GM21786 (cell line): Measurements from ENCODE around the gene TMEM266.

Experiments
- ATAC-seq: cut with Tn5 transposase; IDR thresholded peaks from one replicate; pipeline ENCODE4 v1.9.1; 2021; ENCODE audit not compliant: unreplicated experiment

TMEM266 gene

GRCh38 chr15:76199106-76200082 lies 139.6 kb downstream of the TMEM266 start:
- no peak for ATAC-seq

GRCh38 chr15:76200083-76200465 lies 140.3 kb downstream of the TMEM266 start:
- ATAC-seq: no peak

GRCh38 chr15:76200641-76201105 lies 140.9 kb downstream of the TMEM266 start:
- ATAC-seq: no peak

- ATAC-seq: no peak
Measured at GRCh38 chr15:76201536-76202255, 141.9 kb downstream of the TMEM266 start.

GRCh38 chr15:76203346-76204108 lies 143.7 kb downstream of the TMEM266 start:
- no peak for ATAC-seq

GRCh38 chr15:76204109-76204845 lies 144.5 kb downstream of the TMEM266 start:
- ATAC-seq: no peak

- no peak for ATAC-seq
Measured at GRCh38 chr15:76204916-76205460, 145.2 kb downstream of the TMEM266 start.

GRCh38 chr15:76206325-76206976 lies 146.7 kb downstream of the TMEM266 start:
- ATAC-seq: no peak

- ATAC-seq: no peak
Measured at GRCh38 chr15:76208084-76208785, 148.4 kb downstream of the TMEM266 start.

- no peak for ATAC-seq
Measured at GRCh38 chr15:76208786-76209424, 149.1 kb downstream of the TMEM266 start.

- ATAC-seq: no peak
Measured at GRCh38 chr15:76209523-76209922, 149.7 kb downstream of the TMEM266 start.

GRCh38 chr15:76209942-76210341 lies 150.2 kb downstream of the TMEM266 start:
- no peak for ATAC-seq

- no peak for ATAC-seq
Measured at GRCh38 chr15:76215634-76216033, 155.8 kb downstream of the TMEM266 start.

- ATAC-seq: no peak
Measured at GRCh38 chr15:76217029-76217881, 157.5 kb downstream of the TMEM266 start.

- ATAC-seq: no peak
Measured at GRCh38 chr15:76217882-76218217, 158.1 kb downstream of the TMEM266 start.

GRCh38 chr15:76221085-76221767 lies 161.4 kb downstream of the TMEM266 start:
- no peak for ATAC-seq

GRCh38 chr15:76222159-76222558 lies 162.4 kb downstream of the TMEM266 start:
- no peak for ATAC-seq
